Thyroid gland (tissue), 4 donors: ENCODE data around the gene KIRREL1.

ENCODE experiments used
- CTCF ChIP-seq, 6 experiments: fragments of 200-600 bp in 3 of 6; fragments of 450-650 bp in 3 of 6; sonication (generic) in 3 of 6; IDR thresholded peaks; one replicate each; pipeline ENCODE4 v1.5.1; 2016 to 2019; ENCODE audit warnings: antibody characterized with exemption in 6 of 6, mild to moderate bottlenecking in 2 of 6, inconsistent platforms in 1 of 6, moderate library complexity in 1 of 6
- POLR2A ChIP-seq, 2 donors: fragments of 450-650 bp; IDR thresholded peaks; one replicate each; pipeline ENCODE4 v1.6.1; 2017; ENCODE audit warnings: antibody characterized with exemption in 2 of 2, mild to moderate bottlenecking in 2 of 2, moderate library complexity in 1 of 2

- no peak for TF ChIP-seq CTCF (IDR thresholded peaks at IDR 0.05)
- no peak for TF ChIP-seq POLR2A (IDR thresholded peaks at IDR 0.05)
Observed at GRCh38 chr1:158056498-158056897, 63.1 kb downstream of the KIRREL1 start.
